GM21723 (cell line): ENCODE results near the gene NMNAT2.
"Not testable (repeated sequence)": the region's sequence is repeated elsewhere in the genome, so short reads cannot be mapped to it uniquely, and the experiment has no call there.

Experiments used
- ATAC-seq: cut with Tn5 transposase; IDR thresholded peaks from one replicate; pipeline ENCODE4 v1.9.1; 2021; ENCODE audit warnings: mild to moderate bottlenecking, moderate library complexity; ENCODE audit not compliant: unreplicated experiment

The NMNAT2 gene

GRCh38 chr1:183242556-183242955 lies 175.6 kb downstream of the NMNAT2 start:
- ATAC-seq = no peak

- ATAC-seq = no peak
Measured at GRCh38 chr1:183241471-183241870, 176.7 kb downstream of the NMNAT2 start.

GRCh38 chr1:183240853-183241252 lies 177.3 kb downstream of the NMNAT2 start:
- not testable (repeated sequence) for ATAC-seq

- no peak for ATAC-seq
Measured at GRCh38 chr1:183240526-183240825, 177.7 kb downstream of the NMNAT2 start.

GRCh38 chr1:183239793-183240525 lies 178.2 kb downstream of the NMNAT2 start:
- ATAC-seq = no peak

GRCh38 chr1:183239220-183239742 lies 178.9 kb downstream of the NMNAT2 start:
- no peak for ATAC-seq

- no peak for ATAC-seq
Measured at GRCh38 chr1:183238071-183238470, 180.1 kb downstream of the NMNAT2 start.

GRCh38 chr1:183237046-183237445 lies 181.1 kb downstream of the NMNAT2 start:
- no peak for ATAC-seq

GRCh38 chr1:183236158-183236725 lies 181.9 kb downstream of the NMNAT2 start:
- no peak for ATAC-seq

- no peak for ATAC-seq
Measured at GRCh38 chr1:183235503-183235902, 182.7 kb downstream of the NMNAT2 start.

- ATAC-seq = no peak
Measured at GRCh38 chr1:183234660-183235476, 183.3 kb downstream of the NMNAT2 start.

GRCh38 chr1:183233113-183233512 lies 185.1 kb downstream of the NMNAT2 start:
- no peak for ATAC-seq

- no peak for ATAC-seq
Measured at GRCh38 chr1:183231545-183231944, 186.6 kb downstream of the NMNAT2 start.

- no peak for ATAC-seq
Measured at GRCh38 chr1:183230413-183230812, 187.8 kb downstream of the NMNAT2 start.

- ATAC-seq = no peak
Measured at GRCh38 chr1:183228347-183229220, 189.6 kb downstream of the NMNAT2 start.

- ATAC-seq = no peak
Measured at GRCh38 chr1:183227422-183228346, 190.5 kb downstream of the NMNAT2 start.

GRCh38 chr1:183226963-183227362 lies 191.2 kb downstream of the NMNAT2 start:
- no peak for ATAC-seq

GRCh38 chr1:183226361-183226760 lies 191.8 kb downstream of the NMNAT2 start:
- no peak for ATAC-seq

GRCh38 chr1:183223467-183223866 lies 194.7 kb downstream of the NMNAT2 start:
- no peak for ATAC-seq

GRCh38 chr1:183222909-183223308 lies 195.3 kb downstream of the NMNAT2 start:
- ATAC-seq = no peak
